Skin epidermis (tissue), 12 donors: ENCODE measurements around the gene NELL1.

Experiments used
- H3K27ac ChIP-seq, 21 experiments: fragments of 200-600 bp; sonication (generic) in 11 of 21; one replicate each; pipeline ENCODE4 v1.5.0; 2020; ENCODE audit warnings: mild to moderate bottlenecking in 3 of 21, inconsistent platforms in 2 of 21, moderate library complexity in 2 of 21
- H3K4me3 ChIP-seq, 7 experiments: fragments of 200-600 bp; sonication (generic) in 2 of 7; one replicate each; pipeline ENCODE4 v1.5.0; 2020; ENCODE audit warnings: inconsistent platforms in 2 of 7, mild to moderate bottlenecking in 2 of 7, moderate library complexity in 1 of 7

The NELL1 gene

DNA sequence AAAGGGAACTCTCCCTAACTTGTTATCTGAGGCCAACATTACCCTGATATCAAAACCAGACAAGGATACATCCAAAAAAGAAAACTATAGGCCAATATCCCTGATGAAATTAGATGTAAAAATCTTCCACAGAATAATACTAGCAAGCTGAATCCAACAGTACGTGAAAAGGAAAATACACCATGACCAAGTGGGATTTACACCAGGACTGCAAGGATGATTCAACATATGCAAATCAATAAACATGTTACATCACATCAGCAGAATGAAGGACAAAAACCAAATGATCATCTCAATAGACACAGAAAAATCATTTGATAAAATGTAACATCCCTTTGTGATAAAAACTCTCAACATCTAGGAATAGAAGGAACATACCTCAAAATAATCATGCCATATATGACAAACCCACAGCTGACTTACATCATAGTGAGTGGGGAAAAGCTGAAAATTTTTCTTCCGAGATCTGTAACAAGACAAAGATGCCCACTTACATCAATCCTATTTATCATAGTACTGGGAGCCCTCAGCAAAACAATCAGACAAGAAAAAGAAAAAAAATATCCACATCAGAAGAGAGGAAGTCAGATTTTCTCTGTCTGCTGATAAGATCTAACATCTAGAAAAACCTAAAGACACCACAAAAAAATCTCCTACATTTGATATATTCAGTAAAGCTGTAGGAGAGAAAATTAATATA is 820.2 kb downstream of the NELL1 start:
- no peak overlapping the region for H3K4me3 ChIP-seq
- no peak overlapping the region for H3K27ac ChIP-seq

DNA sequence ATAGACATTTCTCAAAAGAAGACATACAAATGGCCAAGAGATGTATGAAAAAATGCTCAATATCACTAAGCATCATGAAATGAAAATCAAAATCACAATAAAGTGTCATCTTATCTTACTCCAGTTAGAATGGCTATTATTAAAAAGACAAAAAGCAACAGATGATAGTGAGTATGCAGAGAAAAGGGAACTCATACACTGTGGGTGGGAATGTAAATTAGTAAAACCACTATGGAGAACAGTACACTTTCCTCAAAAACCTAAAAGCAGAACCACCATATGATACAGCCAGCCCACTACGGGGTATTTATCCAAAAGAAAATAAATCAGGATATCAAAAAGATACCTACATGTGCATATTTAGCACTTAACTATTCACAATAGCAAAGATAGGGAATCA is 823.5 kb downstream of the NELL1 start:
- no peak overlapping the region for H3K27ac ChIP-seq
- no peak overlapping the region for H3K4me3 ChIP-seq

DNA sequence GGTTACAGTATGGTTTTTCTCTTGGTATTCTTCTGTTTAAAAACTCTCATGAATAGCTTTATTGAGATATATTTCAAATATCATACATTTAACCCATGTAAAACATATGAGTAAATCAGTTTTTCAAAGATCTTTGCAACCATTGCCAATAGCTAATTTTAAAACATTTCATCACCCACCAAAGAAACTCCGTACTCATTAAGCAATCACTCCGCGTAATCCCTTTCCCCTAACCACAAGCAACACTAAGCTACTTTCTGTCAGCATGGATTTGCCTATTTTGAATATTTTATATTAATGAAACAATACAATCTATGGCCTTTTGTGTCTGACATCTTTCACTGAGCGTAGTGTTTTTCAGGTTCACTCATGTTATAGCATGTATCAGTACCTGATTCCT is 825.6 kb downstream of the NELL1 start:
- H3K4me3 ChIP-seq: no peak overlapping the region
- H3K27ac ChIP-seq: no peak overlapping the region

DNA sequence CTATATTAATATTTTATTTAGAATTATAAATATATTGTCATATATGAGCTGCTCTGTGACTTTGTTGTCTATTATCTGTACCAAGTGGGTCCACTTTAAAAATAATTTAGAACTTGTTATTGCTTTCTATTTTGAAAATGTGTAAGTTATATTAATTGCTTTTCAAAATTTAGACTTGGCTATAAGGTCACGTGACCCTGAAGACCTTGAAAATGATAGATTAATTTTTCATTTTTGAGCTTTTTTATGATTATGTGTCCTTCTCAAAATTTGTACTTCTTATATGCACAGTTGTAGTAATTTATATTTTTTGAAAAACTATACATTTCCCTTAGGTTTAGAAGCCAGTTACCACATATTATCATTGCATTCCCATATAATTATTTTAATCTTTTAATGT is 826.5 kb downstream of the NELL1 start:
- no peak overlapping the region for H3K27ac ChIP-seq

DNA sequence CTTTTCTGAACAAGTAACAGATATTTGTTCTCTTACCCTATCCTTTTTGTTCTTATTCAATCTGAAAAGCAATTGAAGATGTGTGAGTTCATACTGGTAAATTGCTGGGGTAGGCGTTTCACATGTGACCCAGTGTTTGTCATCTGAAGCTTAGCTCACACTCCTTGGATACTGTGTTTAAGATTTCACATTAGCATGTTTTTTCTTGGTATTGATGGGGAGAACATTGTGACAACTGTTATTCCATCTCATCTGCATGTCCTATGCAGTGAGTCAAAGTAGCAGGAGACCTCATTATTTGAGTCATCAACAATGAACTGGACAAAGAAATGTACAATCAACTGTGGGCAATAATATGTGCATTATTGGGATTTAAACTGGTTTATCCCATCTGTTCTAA is 831.9 kb downstream of the NELL1 start:
- H3K27ac ChIP-seq: no peak overlapping the region
- no peak overlapping the region for H3K4me3 ChIP-seq

More for the DNA sequence above, 826.5 kb downstream of the NELL1 start:
- no peak overlapping the region for H3K4me3 ChIP-seq

DNA sequence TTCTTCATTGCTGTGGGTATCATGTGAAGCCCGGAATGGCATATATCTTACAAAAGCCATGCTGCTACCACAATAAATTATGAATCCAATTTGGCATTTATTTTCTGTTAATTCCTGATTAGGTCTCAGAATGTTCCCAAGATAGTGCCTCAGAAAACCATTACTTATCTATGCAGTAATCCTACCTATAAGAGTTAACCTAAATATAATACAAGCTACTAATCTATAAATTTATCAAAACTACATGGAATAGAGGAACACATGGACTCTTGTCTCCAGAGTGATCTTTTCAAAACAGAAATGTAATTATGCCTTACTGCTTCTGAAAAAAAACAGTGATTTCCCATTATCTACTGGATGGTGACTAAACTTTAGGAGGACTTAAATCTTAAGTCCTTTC is 835.7 kb downstream of the NELL1 start:
- H3K27ac ChIP-seq: no peak overlapping the region
- H3K4me3 ChIP-seq: no peak overlapping the region

DNA sequence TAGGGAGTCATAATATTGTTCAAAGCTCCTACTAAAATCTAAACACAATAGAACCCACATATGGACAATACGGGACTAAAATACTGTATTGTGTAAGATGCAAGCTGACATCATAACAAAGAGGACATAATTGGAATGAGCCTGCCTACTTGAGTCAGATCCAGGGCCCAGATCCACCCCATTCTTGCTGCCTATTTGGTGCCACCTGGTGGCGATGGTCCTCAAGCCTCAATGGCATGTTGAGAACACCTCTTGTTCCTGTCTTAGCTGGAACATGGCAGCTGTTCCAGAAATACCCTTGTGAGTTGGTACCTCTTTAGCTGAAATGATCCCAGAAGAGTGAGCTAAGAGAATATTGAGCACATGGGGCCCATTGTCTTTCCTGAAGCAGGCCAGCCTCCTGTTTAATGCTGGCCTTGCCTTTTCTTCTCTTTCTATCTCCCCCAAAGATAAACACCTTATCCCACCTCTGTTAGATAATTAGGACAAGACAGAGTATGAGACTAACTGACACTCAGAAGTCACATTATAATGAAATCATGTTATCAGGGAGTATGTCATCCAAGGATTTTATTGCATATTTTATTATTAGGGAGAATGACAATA is 842.6 kb downstream of the NELL1 start:
- H3K27ac ChIP-seq: no peak overlapping the region
- H3K4me3 ChIP-seq: no peak overlapping the region

DNA sequence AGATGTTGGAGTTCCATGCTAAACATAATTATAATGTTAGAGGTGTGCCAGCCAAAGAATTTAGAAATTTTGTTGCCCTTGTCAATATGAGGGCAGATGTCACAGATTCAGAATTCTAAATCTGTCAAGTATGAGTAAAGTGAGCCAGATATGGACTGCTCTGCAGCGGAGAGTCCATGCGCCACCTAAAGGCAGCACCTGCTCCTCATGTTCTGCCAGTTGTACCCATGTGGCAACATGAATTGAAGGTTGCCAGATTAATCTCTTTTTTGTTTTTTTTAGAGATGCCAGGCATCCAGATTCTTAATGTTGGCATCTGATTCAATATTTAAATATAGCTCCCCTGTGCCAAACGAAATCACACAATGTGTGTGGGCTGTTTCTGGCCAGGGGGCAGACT is 844.9 kb downstream of the NELL1 start:
- Histone ChIP-seq H3K4me3 (no peak overlapping the region), H3K27ac (no peak overlapping the region)

DNA sequence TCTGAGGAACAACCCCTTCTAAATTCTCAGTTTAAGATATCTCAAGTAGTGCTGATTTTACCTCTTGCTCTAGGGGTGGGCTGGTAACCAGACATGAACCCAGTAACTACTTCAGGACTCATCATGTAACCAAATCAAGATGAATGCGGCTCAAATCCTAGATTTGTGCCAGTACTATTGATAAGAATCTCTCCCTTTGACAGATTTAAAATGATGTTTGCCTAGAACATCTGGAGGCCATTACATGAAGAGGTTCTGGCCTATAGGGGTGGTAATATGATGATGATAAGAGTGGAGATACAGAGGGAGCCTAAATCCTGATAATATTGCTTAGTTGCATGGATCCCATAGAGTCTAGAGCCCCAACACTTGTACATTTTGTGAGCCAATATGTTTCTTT is 850.9 kb downstream of the NELL1 start:
- H3K27ac ChIP-seq: no peak overlapping the region
- H3K4me3 ChIP-seq: no peak overlapping the region

DNA sequence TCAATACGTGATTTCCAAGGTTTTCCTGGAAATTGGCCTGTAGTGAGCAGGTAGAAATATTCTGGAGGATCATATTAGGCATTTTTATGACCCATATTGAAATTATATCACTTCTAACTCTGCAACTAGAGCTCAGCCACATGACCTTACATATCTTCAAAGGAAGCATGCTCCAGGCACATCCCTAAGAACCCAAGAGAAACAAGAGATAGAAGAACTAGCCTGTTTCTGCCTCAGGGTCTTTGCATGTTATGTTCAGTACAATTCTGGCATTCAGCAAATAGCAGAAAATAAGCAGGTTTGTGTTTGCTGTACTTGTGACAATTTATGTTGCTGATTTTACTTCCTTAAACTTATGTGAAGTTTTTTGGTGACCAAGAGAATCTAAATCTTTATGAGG is 859.8 kb downstream of the NELL1 start:
- Histone ChIP-seq H3K4me3 (no peak overlapping the region), H3K27ac (no peak overlapping the region)

DNA sequence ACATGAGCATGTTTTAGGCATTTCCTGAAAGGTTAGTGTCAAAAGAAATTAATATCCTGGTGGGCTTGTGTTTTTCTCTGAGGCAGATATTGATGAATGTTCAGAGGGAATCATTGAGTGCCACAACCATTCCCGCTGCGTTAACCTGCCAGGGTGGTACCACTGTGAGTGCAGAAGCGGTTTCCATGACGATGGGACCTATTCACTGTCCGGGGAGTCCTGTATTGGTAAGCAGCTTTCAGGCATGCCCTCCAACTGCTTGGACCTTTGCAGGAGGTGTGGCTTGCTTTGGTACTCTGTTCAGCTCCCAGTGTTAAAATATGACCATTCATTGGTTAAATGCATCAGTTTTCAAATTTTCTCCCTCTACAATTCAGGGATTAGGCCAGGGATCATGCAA is 864.9 kb downstream of the NELL1 start:
- Histone ChIP-seq H3K4me3 (no peak overlapping the region), H3K27ac (no peak overlapping the region)

DNA sequence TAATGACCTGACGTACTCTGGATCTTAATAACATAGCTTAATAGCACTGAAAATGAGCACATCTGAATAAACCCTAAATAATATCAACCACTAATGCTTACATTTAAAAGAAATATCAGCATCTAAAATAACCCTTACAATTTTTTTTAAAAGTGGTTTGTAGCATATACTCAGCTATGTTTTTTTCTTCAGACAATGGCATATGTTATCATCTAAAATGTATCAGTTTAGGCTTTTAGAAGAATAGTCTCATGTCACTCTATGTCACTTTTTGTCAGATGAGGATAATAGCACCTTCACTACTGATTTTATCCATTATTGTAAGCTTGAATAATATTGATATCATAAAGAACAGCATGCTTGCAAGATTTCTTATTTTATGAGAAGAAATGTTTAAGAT is 868.6 kb downstream of the NELL1 start:
- Histone ChIP-seq H3K4me3 (no peak overlapping the region), H3K27ac (no peak overlapping the region)

DNA sequence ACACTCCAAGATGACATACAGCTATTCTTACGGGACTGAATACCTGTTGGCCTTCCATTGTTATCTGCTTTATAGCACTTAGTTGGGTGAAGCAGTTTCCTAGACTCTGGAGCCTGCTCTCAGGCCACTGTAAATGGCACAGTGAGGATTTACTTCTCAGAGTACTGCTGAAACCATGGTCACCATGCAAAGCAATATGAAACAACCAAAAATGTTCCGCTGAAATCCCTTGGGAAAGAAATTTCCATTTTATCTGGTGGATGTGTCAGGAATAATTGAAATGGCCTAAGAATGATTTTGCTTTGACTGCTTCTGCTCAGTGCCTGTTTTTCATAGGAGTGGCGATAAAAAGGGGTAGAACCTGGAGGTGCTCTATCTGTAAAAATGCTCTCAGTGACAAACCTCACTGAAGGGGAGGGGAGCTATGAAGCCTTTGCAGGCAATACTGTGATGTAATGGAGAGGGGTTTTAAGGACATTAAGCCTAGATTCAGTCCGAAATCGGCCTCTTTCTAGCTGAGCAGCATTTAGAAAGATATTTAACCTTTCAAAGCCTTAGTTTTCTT is 871.9 kb downstream of the NELL1 start:
- Histone ChIP-seq H3K27ac (no peak overlapping the region), H3K4me3 (no peak overlapping the region)

DNA sequence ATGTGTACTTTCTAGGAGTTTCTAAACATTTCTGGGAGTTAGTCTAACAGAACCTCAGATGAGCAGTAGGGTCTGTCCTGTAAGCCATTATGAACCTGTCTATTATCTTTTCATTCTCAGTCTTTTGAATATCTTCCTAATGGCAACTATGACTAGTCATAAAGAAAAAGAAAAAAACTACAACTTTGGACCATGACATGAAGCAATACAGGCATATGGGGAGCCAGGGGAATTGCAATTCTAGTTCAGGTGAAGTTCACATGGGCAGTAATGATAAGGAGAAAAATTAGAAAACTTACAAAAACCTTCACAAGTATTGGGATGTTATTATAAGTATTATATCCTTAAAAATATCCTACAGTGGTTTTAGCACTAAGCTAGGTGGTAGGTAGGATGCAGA is 874.5 kb downstream of the NELL1 start:
- Histone ChIP-seq H3K4me3 (no peak overlapping the region), H3K27ac (no peak overlapping the region)

DNA sequence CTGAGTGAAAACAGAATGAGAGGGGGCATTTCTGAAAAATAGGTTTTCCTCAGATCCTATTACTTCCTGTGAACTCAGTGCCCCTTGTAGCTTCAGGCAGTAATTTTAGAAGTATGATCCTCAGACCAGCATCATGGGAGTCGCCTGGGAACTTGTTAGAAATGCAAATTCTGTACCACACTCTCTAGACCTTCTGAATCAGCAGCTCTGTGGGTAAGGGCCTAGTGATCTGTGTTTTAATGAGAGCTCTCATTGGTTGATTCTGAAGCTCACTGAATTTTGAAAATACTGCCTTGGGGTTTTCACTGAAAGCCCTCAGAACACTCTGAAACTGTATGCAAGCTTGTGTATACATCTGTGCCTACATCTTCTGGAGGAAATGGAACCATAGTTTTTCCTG is 876.3 kb downstream of the NELL1 start:
- H3K27ac ChIP-seq: no peak overlapping the region

DNA sequence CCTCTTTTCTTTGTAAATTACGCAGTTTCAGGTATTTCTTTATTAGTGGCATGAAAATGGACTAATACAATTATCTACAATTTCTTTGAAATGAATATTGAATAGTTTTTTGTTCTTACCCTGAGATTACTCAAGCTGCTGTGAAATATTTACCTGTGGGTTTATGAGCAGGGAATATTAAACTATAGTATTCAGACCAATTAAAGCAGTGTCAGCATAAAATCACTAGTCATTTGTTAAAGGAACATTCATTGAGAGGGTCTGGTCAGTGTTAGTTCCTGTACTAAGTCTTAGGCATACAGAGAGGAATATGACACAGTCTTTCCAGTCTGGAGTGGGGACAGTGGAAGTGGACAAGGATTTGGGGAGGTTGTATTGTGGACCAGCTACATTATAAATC is 877.3 kb downstream of the NELL1 start:
- no peak overlapping the region for H3K4me3 ChIP-seq

More for the DNA sequence above, 876.3 kb downstream of the NELL1 start:
- no peak overlapping the region for H3K4me3 ChIP-seq

DNA sequence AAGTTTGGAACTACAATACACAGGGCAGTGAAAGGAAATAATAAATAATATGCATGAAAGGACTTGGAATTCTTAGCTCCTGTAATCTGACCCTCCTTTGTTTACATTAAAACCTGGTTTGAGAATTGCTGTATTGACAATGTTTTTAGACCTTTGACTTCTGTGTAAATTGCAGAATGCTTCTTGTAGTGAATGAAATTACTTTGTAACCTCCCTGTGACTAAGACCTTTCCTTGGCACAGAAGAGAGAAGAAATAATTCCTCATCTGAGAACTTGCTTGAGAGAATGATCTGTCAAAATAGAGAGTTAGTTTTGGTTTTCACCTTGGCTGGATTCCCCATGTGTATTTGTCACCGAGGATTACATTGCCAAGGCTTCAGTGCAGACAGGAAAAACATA is 883.5 kb downstream of the NELL1 start:
- Histone ChIP-seq H3K4me3 (no peak overlapping the region), H3K27ac (no peak overlapping the region)

More for the DNA sequence above, 877.3 kb downstream of the NELL1 start:
- no peak overlapping the region for H3K27ac ChIP-seq

DNA sequence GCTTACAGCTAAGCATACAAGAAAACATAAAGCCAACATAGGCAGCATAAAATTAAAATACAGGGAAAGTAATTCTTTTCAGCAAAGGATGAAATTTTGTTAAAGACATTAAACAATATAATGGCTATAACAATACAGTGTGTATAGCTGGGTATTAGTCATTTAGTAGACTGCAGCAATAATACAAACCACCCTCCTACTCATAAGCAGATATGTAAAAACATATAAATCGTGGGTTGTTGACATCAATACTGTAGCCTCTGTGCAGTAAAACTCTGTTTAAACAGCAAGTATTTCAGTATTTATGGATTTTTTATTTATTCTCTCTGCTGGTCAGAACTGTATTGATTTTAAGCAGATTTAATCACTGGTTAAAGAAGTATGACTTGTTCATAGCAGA is 884.4 kb downstream of the NELL1 start:
- Histone ChIP-seq H3K4me3 (no peak overlapping the region), H3K27ac (no peak overlapping the region)

DNA sequence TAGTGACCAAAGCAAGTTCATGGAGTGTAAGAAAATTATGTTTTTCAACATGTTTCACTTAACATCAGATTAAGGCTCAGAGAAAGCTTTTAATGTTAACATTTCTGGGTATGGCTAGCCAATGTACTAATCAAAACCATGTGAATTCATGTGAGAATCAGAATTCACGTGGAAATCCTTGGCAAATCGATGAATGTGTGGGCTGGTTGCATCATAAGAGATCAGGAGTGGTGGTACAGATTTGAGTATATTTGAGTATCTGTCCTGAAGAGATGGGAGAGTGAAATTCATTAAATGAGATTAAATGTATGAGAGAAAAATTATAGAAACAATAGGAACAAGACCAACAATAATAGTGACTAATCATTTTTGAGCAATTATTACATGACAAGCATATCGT is 884.9 kb downstream of the NELL1 start:
- Histone ChIP-seq H3K27ac (no peak overlapping the region), H3K4me3 (no peak overlapping the region)

DNA sequence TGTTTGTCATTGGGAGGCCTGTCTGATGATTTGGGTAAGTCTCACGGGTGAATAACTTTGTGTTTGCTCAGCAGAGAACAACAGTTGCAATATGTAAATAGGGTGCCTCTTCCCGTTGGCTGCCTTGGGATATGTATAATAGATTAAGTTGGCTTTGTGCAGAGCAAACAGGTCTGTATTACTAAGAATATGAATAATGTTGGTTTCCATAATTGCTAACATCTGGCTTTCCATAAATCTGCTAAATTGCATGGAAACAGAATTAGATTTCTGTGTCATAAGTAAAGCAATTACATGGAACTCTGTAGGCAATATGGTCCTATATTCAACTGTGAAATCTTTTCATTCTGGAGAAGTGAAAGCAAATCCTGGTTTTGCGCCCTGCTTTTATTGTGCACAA is 887.5 kb downstream of the NELL1 start:
- Histone ChIP-seq H3K4me3 (no peak overlapping the region), H3K27ac (no peak overlapping the region)

DNA sequence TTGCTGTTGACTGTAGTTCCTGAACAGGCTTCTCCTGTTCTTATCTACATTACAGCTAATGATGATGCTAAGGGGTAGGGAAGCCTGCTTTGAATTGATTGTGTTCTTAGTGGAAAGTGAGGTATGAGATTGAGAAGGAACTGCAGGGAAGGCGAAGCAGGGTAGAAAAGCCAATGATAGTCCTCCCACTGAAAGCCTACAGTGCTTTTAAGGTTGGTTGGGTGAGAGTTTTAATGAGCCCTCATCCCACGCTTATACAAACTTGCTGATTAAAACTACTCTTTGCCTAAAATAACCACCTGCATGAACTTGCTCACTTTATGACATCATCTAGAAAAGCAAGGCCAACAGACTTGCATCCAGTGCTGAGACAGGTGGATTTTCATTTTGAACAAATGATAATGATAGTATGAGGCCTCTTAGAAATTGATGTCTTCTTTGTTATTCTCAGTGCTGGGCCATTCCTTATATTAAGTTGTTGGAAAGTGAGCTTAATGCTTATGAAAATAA is 891.1 kb downstream of the NELL1 start:
- Histone ChIP-seq H3K4me3 (no peak overlapping the region), H3K27ac (no peak overlapping the region)
